GM12801 (cell line): Measurements from ENCODE around the gene CEACAM19.

Experiments used
- CTCF ChIP-seq: IDR thresholded peaks from one replicate; pipeline ENCODE4 v1.5.1; 2011; ENCODE audit warnings: control low read depth; ENCODE audit not compliant: insufficient read length; ENCODE audit errors: extremely low read depth

Gene CEACAM19

GRCh38 chr19:44634785-44635184, 36.5 kb upstream of the CEACAM19 start:
- no peak for TF ChIP-seq CTCF

- no peak for TF ChIP-seq CTCF
Observed at GRCh38 chr19:44635581-44636438, 35.5 kb upstream of the CEACAM19 start.

GRCh38 chr19:44636439-44637389, 34.6 kb upstream of the CEACAM19 start:
- TF ChIP-seq CTCF: no peak

GRCh38 chr19:44637390-44637764, 33.9 kb upstream of the CEACAM19 start:
- TF ChIP-seq CTCF: no peak

- TF ChIP-seq CTCF: no peak
Observed at GRCh38 chr19:44640518-44640917, 30.8 kb upstream of the CEACAM19 start.

- no peak for TF ChIP-seq CTCF
Observed at GRCh38 chr19:44641501-44642265, 29.6 kb upstream of the CEACAM19 start.

GRCh38 chr19:44642377-44642776, 28.9 kb upstream of the CEACAM19 start:
- TF ChIP-seq CTCF: no peak
